GM12878 (cell line): Measurements from ENCODE around the gene TTLL1. TPM values are rescaled to one million over a fixed set of nuclear protein-coding genes. Genes with fewer than 3 reads are reported as not detected.

Experiments
- ATAC-seq: fragments of 200-7000 bp; cut with Tn5 transposase; 3 replicates; pipeline ENCODE4 v1.9.1; 2020; ENCODE audit warnings: mild to moderate bottlenecking, moderate library complexity
- BruUV-seq: library from RNA; stranded (reverse); fragments of 400-500 nt; replicated peaks from 2 replicates; lab custom pipeline; 2021; lab: Mats Ljungman, UMichigan
- CTCF ChIA-PET: fragments of 300-600 bp; sonication (Branson Sonifier 250); formaldehyde crosslinking; extraction: SDS; loops from one replicate; lab custom pipeline; 2021; ENCODE audit warnings: inconsistent platforms; lab: Yijun Ruan, JAX
- POLR2A ChIA-PET: fragments of 350-600 bp; formaldehyde crosslinking; extraction: SDS; loops from one replicate; lab custom pipeline; 2021; ENCODE audit warnings: inconsistent platforms; lab: Charles Lee
- RAD21 ChIA-PET: fragments of 300-600 bp; sonication (Branson Sonifier 250); formaldehyde crosslinking; loops from one replicate; lab custom pipeline; 2023; ENCODE audit warnings: antibody characterized with exemption; ENCODE audit not compliant: unreplicated experiment; lab: Charles Lee
- SMC1A ChIA-PET: fragments of 300-600 bp; sonication (Branson Sonifier 250); formaldehyde crosslinking; loops from one replicate; lab custom pipeline; 2023; ENCODE audit not compliant: unreplicated experiment, uncharacterized antibody; lab: Charles Lee
- DNase-seq: peaks from one replicate; pipeline ENCODE4 v3.0.0-alpha.2; 2011; ENCODE audit warnings: low read depth, low spot score
- FAIRE-seq: peaks from 3 replicates; lab custom pipeline; 2011; peaks lifted over from hg19 to GRCh38; lab: Jason Lieb, UNC
- H2AFZ ChIP-seq: 2 replicates; pipeline ENCODE4 v1.6.0; 2011; ENCODE audit warnings: low read depth, low read length, control low read depth; ENCODE audit not compliant: control insufficient read depth
- H3K27ac ChIP-seq: 2 replicates; pipeline ENCODE4 v1.5.1; 2011; ENCODE audit warnings: control low read depth; ENCODE audit not compliant: control insufficient read depth, insufficient read depth
- H3K27me3 ChIP-seq, 2 experiments: replicated peaks in 1 of 2; 2 replicates each; pipeline versions ENCODE4 v1.6.0 to v1.6.1; 2011; ENCODE audit warnings: low read length in 1 of 2; ENCODE audit not compliant: control insufficient read depth in 2 of 2, insufficient read depth in 2 of 2
- H3K36me3 ChIP-seq, 2 experiments: 2 replicates each; pipeline ENCODE4 v1.5.1; 2011; ENCODE audit warnings: low read length in 1 of 2; ENCODE audit not compliant: control insufficient read depth in 2 of 2, insufficient read depth in 2 of 2
- H3K4me1 ChIP-seq: 2 replicates; pipeline ENCODE4 v1.6.1; 2011; ENCODE audit warnings: mild to moderate bottlenecking, low read length, moderate library complexity, mixed read lengths; ENCODE audit not compliant: control insufficient read depth, insufficient read depth
- H3K4me2 ChIP-seq: 2 replicates; pipeline ENCODE4 v1.6.0; 2011; ENCODE audit warnings: control low read depth; ENCODE audit not compliant: control insufficient read depth, insufficient read depth
- H3K4me3 ChIP-seq: fragments of 200-600 bp; sonication (generic); 2 replicates; pipeline ENCODE4 v1.5.1; 2016
- H3K79me2 ChIP-seq: 2 replicates; pipeline ENCODE4 v1.6.0; 2011; ENCODE audit warnings: low read length; ENCODE audit not compliant: control insufficient read depth, insufficient read depth
- H3K9ac ChIP-seq: 2 replicates; pipeline ENCODE4 v1.8.0; 2011; ENCODE audit warnings: low read length, control low read depth, mixed read lengths; ENCODE audit not compliant: control insufficient read depth, insufficient read depth
- H3K9me3 ChIP-seq: replicated peaks from 3 replicates; pipeline ENCODE4 v1.5.1; 2011; ENCODE audit warnings: mild to moderate bottlenecking, low read length; ENCODE audit not compliant: control insufficient read depth, insufficient read depth
- H4K20me1 ChIP-seq: 2 replicates; pipeline ENCODE4 v1.6.0; 2011; ENCODE audit not compliant: control insufficient read depth, insufficient read depth
- ATF3 ChIP-seq: IDR thresholded peaks from 2 replicates; pipeline ENCODE4 v1.6.1; 2011; ENCODE audit warnings: low read depth, mild to moderate bottlenecking, low read length, moderate library complexity, borderline replicate concordance; ENCODE audit errors: extremely low read depth
- BACH1 ChIP-seq: fragments of 450-650 bp; IDR thresholded peaks from 2 replicates; pipeline ENCODE4 v1.6.1; 2017; ENCODE audit warnings: mild to moderate bottlenecking, borderline replicate concordance
- CBX5 ChIP-seq: sonication (generic); IDR thresholded peaks from 2 replicates; pipeline ENCODE4 v1.6.1; 2016; ENCODE audit warnings: low read depth, moderate library complexity, mild to moderate bottlenecking, inconsistent platforms
- HSF1 ChIP-seq: fragments of 150-350 bp; IDR thresholded peaks from 2 replicates; pipeline ENCODE4 v1.6.1; 2014; ENCODE audit warnings: mild to moderate bottlenecking, low read depth, low read length
- PML ChIP-seq: IDR thresholded peaks from 2 replicates; pipeline ENCODE4 v1.6.1; 2012; ENCODE audit warnings: low read length, inconsistent platforms
- WGBS: methylation state at CpG from one replicate; pipeline ENCODE4 v1.1.6; 2016; ENCODE audit warnings: low lambda C conversion rate; ENCODE audit not compliant: insufficient replicate concordance, insufficient coverage; ENCODE audit errors: missing lambda C conversion rate; 5-methylcytosine and 5-hydroxymethylcytosine counted together
- in situ Hi-C: fragments of 300-500 bp; cut with MboI; formaldehyde crosslinking; loops from 9 replicates; pipeline ENCODE4 v1.14.3; 2018; ENCODE audit warnings: mixed read lengths
- intact Hi-C: fragments of 100-400 bp; cut with micrococcal nuclease; formaldehyde crosslinking; loops from one replicate; pipeline ENCODE4 v1.14.2; 2022; ENCODE audit not compliant: unreplicated experiment
- polyA plus RNA-seq, 11 experiments: library from polyadenylated mRNA; depleted of rRNA in 4 of 11; unstranded in 6 of 11; stranded (reverse) in 5 of 11; fragments of >200 nt; fragmentation: Nextera tagmentation in 4 of 11; fragmentation: Illumina TruSeq in 1 of 11; extraction: Ambion mirVana in 4 of 11; extraction: Trizol in 1 of 11; gene quantifications; 1 replicate in 1 of 11; 2 replicates in 10 of 11; pipeline versions ENCODE4 v1.2.1 to v1.2.3, GENCODE V29; 2011 to 2016; ENCODE audit warnings: inconsistent platforms in 2 of 11, missing spikeins in 2 of 11, low read depth in 1 of 11
- total RNA-seq, 4 experiments: library from RNA; depleted of rRNA in 3 of 4; stranded (reverse); fragments of >200 nt in 3 of 4; fragmentation: Illumina TruSeq in 1 of 4; extraction: Trizol in 1 of 4; gene quantifications; 2 replicates each; pipeline versions ENCODE4 v1.2.1 to v1.2.3, GENCODE V29; 2013 to 2021

TTLL1 gene
- total and polyA plus RNA-seq, 10 of the 15 experiments (the other 5 are each of a cell fraction or from before 2014, with no cell fraction given) = 0.39 to 4.8 (median 3.2) TPM

- TF ChIP-seq HSF1 = no peak
- no peak for TF ChIP-seq PML
- TF ChIP-seq BACH1 = no peak
Observed at GRCh38 chr22:43098356-43098755, 9.2 kb upstream of the TTLL1 start (continued).

GRCh38 chr22:43096420-43096819 is 7.2 kb upstream of the TTLL1 start:
- FAIRE-seq (no peak), DNase-seq (no peak), ATAC-seq (no peak)
- POLR2A ChIA-PET = no interaction called here
- intact Hi-C loops = no loop called here
- H4K20me1 ChIP-seq = no peaks in the 10 kb centered on the region
- H3K4me2 ChIP-seq = no peak overlapping the region
- 58% methylated on average over 8 of the region's 8 CpGs for WGBS
- H3K4me3 ChIP-seq = no peak overlapping the region
- RAD21 ChIA-PET = no interaction called here
- no peaks in the 10 kb centered on the region for H3K79me2 ChIP-seq
- H3K4me1 ChIP-seq = no peaks in the 10 kb centered on the region; the same call in 1 of the 2 replicates
- TF ChIP-seq ATF3 = no peak
- TF ChIP-seq CBX5 = peak; percentile 48; the same call in 1 of the 2 replicates
- no TSS peak for BruUV-seq
- no peak overlapping the region for H3K27ac ChIP-seq
- H3K27me3 ChIP-seq = no peaks in the 10 kb centered on the region
- no peak overlapping the region for H2AFZ ChIP-seq
- peaks cover 3% of the 10 kb centered on the region; the same call in 2 of the 3 replicates for H3K9me3 ChIP-seq
- H3K9ac ChIP-seq = no peak overlapping the region
- no peaks in the 10 kb centered on the region for H3K36me3 ChIP-seq
- CTCF ChIA-PET = no interaction called here
- in situ Hi-C loops = no loop called here
- SMC1A ChIA-PET = no interaction called here
